ENCODE data around the gene POLD3.

POLD3 gene

DNA sequence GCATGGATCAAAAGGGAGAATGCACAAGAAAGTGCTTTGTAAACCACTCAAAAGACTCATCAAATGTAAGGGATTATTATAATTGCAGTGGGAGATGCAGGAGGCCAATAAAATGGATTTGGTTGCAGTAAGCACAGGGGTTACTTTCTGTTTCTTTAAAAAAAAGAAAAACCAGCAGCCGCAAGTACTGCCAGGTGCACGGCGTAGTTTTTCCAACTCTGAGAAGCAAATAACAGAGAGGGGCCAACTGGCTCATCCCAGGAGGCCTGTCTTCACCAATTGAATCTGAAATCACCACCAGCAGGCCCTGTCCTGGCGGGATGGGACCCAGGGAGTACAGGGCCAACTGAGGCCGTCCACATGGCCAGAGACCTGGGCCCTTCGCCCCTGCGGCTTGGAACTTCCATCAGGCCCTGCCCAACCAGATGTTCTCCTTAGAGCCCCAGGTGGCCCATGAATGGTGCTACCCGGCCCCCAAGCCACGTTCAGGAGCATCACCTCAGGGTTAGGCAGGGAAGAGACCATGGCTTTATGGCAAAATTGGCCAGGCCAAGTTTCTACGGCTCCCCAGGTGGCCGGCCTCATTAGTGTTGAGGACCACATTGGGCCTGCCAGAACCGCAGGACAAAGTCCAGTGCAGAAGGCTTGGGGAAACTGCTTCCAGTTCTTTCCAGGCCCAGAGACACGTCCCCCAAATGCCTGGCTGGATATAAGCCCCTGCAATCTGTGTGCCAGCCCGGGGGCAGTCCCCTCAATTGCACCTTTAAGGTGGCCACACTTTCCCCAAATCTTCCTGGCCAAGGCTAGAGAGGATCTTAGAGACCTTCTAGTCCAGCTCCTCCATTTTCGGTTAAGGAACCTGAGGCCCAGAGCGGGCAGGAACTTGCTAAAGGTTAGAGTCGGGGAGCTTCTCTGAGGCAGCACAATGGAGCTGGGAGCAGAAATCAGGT is 77.1 kb downstream of the POLD3 start:
- TF ChIP-seq POLR2AphosphoS5 (IDR thresholded peaks at IDR 0.05; ENCODE audit: borderline replicate concordance, low read depth, low read length) = no peak
- no peak for TF ChIP-seq FOXP2 (optimal IDR thresholded peaks at IDR 0.05; ENCODE audit: control extremely low read depth, extremely low read length, insufficient read depth)
- no peak for TF ChIP-seq EZH2 (IDR thresholded peaks at IDR 0.05)
- Histone ChIP-seq H3K9me3 (ENCODE audit: low read depth, low read length) (no peaks in the 10 kb centered on the region), H3K27ac (no peak overlapping the region), H3K9ac (ENCODE audit: insufficient read length) (no peak overlapping the region), H3K4me3 (no peak overlapping the region), H3K36me3 (ENCODE audit: insufficient read depth, low read length) (no peaks in the 10 kb centered on the region)
- no peak for DNase-seq (ENCODE audit: low read depth, low spot score)

DNA sequence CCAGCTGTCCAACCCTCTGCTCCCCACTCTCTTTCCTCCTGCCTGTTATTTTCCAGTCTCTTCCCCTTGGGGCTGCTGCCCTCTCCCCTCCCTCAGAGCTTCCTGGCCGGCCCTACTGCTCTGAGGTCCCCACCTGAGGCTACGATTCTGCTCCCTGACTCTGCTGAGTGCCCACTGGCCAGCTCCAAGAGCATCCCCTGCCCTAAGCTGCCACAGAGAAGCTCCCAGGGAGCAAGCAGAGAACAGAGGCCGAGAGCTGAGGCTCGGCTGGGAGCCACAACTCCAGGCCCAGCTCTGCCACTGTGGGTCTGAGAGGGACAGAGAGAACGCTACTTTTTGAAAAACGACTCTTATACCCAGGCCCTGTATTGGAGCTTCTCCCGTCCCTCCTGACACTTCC is 77.8 kb downstream of the POLD3 start:
- no peak overlapping the region for H3K27ac ChIP-seq
- no peaks in the 10 kb centered on the region for H3K36me3 ChIP-seq (ENCODE audit: insufficient read depth, low read length)
- no peaks in the 10 kb centered on the region for H3K9me3 ChIP-seq (ENCODE audit: low read depth, low read length)
- H3K4me3 ChIP-seq = no peak overlapping the region
- TF ChIP-seq POLR2AphosphoS5 (IDR thresholded peaks at IDR 0.05; ENCODE audit: borderline replicate concordance, low read depth, low read length) (no peak), EZH2 (IDR thresholded peaks at IDR 0.05) (no peak), FOXP2 (optimal IDR thresholded peaks at IDR 0.05; ENCODE audit: control extremely low read depth, extremely low read length, insufficient read depth) (no peak)
- DNase-seq (ENCODE audit: low read depth, low spot score) = no peak
- no peak overlapping the region for H3K9ac ChIP-seq (ENCODE audit: insufficient read length)

- Histone ChIP-seq H3K9me3 (ENCODE audit: low read depth, low read length) (no peaks in the 10 kb centered on the region), H3K27ac (no peak overlapping the region), H3K36me3 (ENCODE audit: insufficient read depth, low read length) (no peaks in the 10 kb centered on the region), H3K4me3 (no peak overlapping the region), H3K9ac (ENCODE audit: insufficient read length) (no peak overlapping the region)
- no peak for DNase-seq (ENCODE audit: low read depth, low spot score)
- no peak for TF ChIP-seq POLR2AphosphoS5 (IDR thresholded peaks at IDR 0.05; ENCODE audit: borderline replicate concordance, low read depth, low read length)
- TF ChIP-seq FOXP2 (optimal IDR thresholded peaks at IDR 0.05; ENCODE audit: control extremely low read depth, extremely low read length, insufficient read depth) = no peak
- no peak for TF ChIP-seq EZH2 (IDR thresholded peaks at IDR 0.05)
Observed at GRCh38 chr11:74671520-74672196, 79.3 kb downstream of the POLD3 start.

GRCh38 chr11:74672332-74672955 is 80.1 kb downstream of the POLD3 start:
- DNase-seq (ENCODE audit: low read depth, low spot score) = no peak
- no peak overlapping the region for H3K9ac ChIP-seq (ENCODE audit: insufficient read length)
- H3K9me3 ChIP-seq (ENCODE audit: low read depth, low read length) = no peaks in the 10 kb centered on the region
- no peak overlapping the region for H3K4me3 ChIP-seq
- no peaks in the 10 kb centered on the region for H3K36me3 ChIP-seq (ENCODE audit: insufficient read depth, low read length)
- TF ChIP-seq POLR2AphosphoS5 (IDR thresholded peaks at IDR 0.05; ENCODE audit: borderline replicate concordance, low read depth, low read length) (no peak), EZH2 (IDR thresholded peaks at IDR 0.05) (no peak), FOXP2 (optimal IDR thresholded peaks at IDR 0.05; ENCODE audit: control extremely low read depth, extremely low read length, insufficient read depth) (no peak)
- no peak overlapping the region for H3K27ac ChIP-seq

GRCh38 chr11:74672956-74673692 is 80.7 kb downstream of the POLD3 start:
- Histone ChIP-seq H3K36me3 (ENCODE audit: insufficient read depth, low read length) (no peaks in the 10 kb centered on the region), H3K9me3 (ENCODE audit: low read depth, low read length) (no peaks in the 10 kb centered on the region), H3K4me3 (no peak overlapping the region), H3K27ac (no peak overlapping the region), H3K9ac (ENCODE audit: insufficient read length) (no peak overlapping the region)
- no peak for TF ChIP-seq FOXP2 (optimal IDR thresholded peaks at IDR 0.05; ENCODE audit: control extremely low read depth, extremely low read length, insufficient read depth)
- no peak for DNase-seq (ENCODE audit: low read depth, low spot score)

DNA sequence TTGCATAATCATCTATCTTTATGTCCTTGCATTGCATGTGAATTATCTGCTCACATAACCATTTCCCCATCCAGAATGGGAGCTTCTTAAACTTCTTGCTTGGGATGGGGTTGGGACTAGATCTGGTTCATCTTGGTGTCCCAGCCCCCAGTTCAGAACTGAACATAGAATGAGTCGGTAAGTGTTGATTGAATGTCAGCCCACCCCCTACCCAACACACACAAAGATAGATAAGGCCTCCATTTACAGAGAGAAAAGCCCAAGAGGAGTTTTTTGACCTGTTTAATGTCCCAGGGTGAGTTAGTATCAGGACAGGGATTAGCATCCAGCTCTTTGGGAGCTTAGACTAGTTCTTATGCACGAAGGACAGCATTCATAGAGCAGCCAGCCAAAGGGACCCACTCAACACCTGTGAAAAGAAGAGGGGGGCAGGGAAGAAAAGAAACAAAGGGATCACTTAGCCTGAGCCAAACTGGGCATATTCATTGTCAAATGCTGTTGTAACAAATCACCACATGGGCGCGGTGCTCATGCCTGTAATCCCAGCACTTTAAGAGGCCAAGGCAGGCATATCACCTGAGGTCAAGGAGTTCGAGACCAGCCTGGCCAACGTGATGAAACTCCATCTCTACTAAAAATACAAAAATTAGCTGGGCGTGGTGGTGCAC is 81.4 kb downstream of the POLD3 start:
- Histone ChIP-seq H3K36me3 (ENCODE audit: insufficient read depth, low read length) (no peaks in the 10 kb centered on the region), H3K4me3 (no peak overlapping the region), H3K9ac (ENCODE audit: insufficient read length) (no peak overlapping the region), H3K27ac (no peak overlapping the region), H3K9me3 (ENCODE audit: low read depth, low read length) (no peaks in the 10 kb centered on the region)
- TF ChIP-seq EZH2 (IDR thresholded peaks at IDR 0.05) = no peak
- no peak for TF ChIP-seq FOXP2 (optimal IDR thresholded peaks at IDR 0.05; ENCODE audit: control extremely low read depth, extremely low read length, insufficient read depth)
- no peak for TF ChIP-seq POLR2AphosphoS5 (IDR thresholded peaks at IDR 0.05; ENCODE audit: borderline replicate concordance, low read depth, low read length)
- no peak for DNase-seq (ENCODE audit: low read depth, low spot score)

- Histone ChIP-seq H3K36me3 (ENCODE audit: insufficient read depth, low read length) (no peaks in the 10 kb centered on the region), H3K4me3 (no peak overlapping the region), H3K9me3 (ENCODE audit: low read depth, low read length) (no peaks in the 10 kb centered on the region), H3K9ac (ENCODE audit: insufficient read length) (no peak overlapping the region), H3K27ac (no peak overlapping the region)
- TF ChIP-seq POLR2AphosphoS5 (IDR thresholded peaks at IDR 0.05; ENCODE audit: borderline replicate concordance, low read depth, low read length) (no peak), FOXP2 (optimal IDR thresholded peaks at IDR 0.05; ENCODE audit: control extremely low read depth, extremely low read length, insufficient read depth) (no peak), EZH2 (IDR thresholded peaks at IDR 0.05) (no peak)
- no peak for DNase-seq (ENCODE audit: low read depth, low spot score)
Observed at GRCh38 chr11:74675761-74676160, 83.4 kb downstream of the POLD3 start.
